Measurements from ENCODE around the gene MS4A8. TPM values are rescaled to one million over a fixed set of nuclear protein-coding genes. Genes with fewer than 3 reads are reported as not detected.

MS4A8 gene
- total RNA-seq, 1 experiment from 2014 or later = not detected

DNA sequence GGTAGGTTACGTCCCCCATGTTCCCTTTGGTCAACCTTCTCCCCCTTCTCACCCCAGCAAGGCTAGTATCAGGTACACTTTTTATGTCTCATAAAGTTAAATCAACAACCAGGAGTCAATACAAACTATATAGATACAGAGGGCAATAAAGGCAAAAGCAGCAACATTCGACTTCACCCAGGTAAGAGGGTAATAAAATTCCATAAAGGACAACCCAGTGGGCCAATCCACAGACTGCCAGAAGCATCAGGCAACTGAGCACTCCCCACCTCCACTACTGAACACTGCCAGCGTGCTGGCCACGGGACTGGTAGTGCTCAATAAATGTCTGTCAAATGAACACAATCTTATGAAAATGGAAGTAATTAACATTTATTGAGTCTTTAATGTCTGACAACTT lies 20.0 kb downstream of the MS4A8 start:
- H4K20me1 ChIP-seq (ENCODE audit: control insufficient read depth, insufficient read depth, insufficient read length) = no peaks in the 10 kb centered on the region
- whole genome bisulfite sequencing (ENCODE audit: extremely low coverage, insufficient read length, low lambda C conversion rate) = no CpG with 5 or more reads among the region's 4 CpGs
- H3K23ac ChIP-seq (ENCODE audit: insufficient read length, low read depth, low read length) = no peak overlapping the region
- no peak overlapping the region for H3K27ac ChIP-seq (ENCODE audit: insufficient read length, low read depth, low read length)
- no peak overlapping the region for H3T11ph ChIP-seq (ENCODE audit: low read length)
- DNase-seq = no peak
- H2BK12ac ChIP-seq (ENCODE audit: insufficient read length, low read depth, low read length) = no peak overlapping the region
- no peak overlapping the region for H4K8ac ChIP-seq (replicated peaks; ENCODE audit: insufficient read length, low read depth, low read length)
- no peaks in the 10 kb centered on the region for H3K23me2 ChIP-seq (ENCODE audit: insufficient read length, low read depth, low read length, poor library complexity, severe bottlenecking)
- TF ChIP-seq, protein P1, sequence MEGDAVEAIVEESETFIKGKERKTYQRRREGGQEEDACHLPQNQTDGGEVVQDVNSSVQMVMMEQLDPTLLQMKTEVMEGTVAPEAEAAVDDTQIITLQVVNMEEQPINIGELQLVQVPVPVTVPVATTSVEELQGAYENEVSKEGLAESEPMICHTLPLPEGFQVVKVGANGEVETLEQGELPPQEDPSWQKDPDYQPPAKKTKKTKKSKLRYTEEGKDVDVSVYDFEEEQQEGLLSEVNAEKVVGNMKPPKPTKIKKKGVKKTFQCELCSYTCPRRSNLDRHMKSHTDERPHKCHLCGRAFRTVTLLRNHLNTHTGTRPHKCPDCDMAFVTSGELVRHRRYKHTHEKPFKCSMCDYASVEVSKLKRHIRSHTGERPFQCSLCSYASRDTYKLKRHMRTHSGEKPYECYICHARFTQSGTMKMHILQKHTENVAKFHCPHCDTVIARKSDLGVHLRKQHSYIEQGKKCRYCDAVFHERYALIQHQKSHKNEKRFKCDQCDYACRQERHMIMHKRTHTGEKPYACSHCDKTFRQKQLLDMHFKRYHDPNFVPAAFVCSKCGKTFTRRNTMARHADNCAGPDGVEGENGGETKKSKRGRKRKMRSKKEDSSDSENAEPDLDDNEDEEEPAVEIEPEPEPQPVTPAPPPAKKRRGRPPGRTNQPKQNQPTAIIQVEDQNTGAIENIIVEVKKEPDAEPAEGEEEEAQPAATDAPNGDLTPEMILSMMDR (conservative IDR thresholded peaks at IDR 0.05) = no peak
- no peaks in the 10 kb centered on the region for H3K9me3 ChIP-seq (ENCODE audit: control insufficient read depth, low read depth, low read length)
- H3K27me3 Mint-ChIP-seq (ENCODE audit: low read depth) = peaks cover 11% of the 10 kb centered on the region
- no peak overlapping the region for H2AFZ ChIP-seq (ENCODE audit: low read length)
- no peak overlapping the region for H3K9ac ChIP-seq (ENCODE audit: extremely low read depth, insufficient read length, low read length)
- no peak overlapping the region for H3K18ac ChIP-seq (ENCODE audit: insufficient read length, low read depth, low read length)
- no peak overlapping the region for H2BK15ac ChIP-seq (ENCODE audit: low read depth, low read length)
- no peaks in the 10 kb centered on the region for H3K79me1 ChIP-seq (ENCODE audit: insufficient read depth, low read depth, low read length, poor library complexity, severe bottlenecking)
- H3K36me3 Mint-ChIP-seq (ENCODE audit: insufficient read depth in 1 of 3, low read depth in 3 of 3) = peaks cover 2 to 10% (median 2%) of the 10 kb centered on the region in 3 experiments; a peak in 5 of 7 replicates
- H3K4ac ChIP-seq (ENCODE audit: low read depth, low read length) = no peak overlapping the region
- H2BK120ac ChIP-seq (ENCODE audit: low read depth, low read length, poor library complexity, severe bottlenecking) = no peak overlapping the region
- H4K91ac ChIP-seq (ENCODE audit: insufficient read length, low read depth, low read length) = no peak overlapping the region
- H2AK5ac ChIP-seq (ENCODE audit: insufficient read length, low read length) = no peak overlapping the region
- H4K5ac ChIP-seq (ENCODE audit: insufficient read length, low read depth, low read length) = no peak overlapping the region
- no peak overlapping the region for H2BK20ac ChIP-seq (ENCODE audit: low read depth, low read length, poor library complexity, severe bottlenecking)
- no peak overlapping the region for H3K56ac ChIP-seq (ENCODE audit: insufficient read length, low read depth, low read length)
- H2BK5ac ChIP-seq (ENCODE audit: insufficient read length, low read length) = no peak overlapping the region
- peaks cover 15 to 22% of the 10 kb centered on the region in 2 experiments for H3K9me3 Mint-ChIP-seq
- H3K4me2 ChIP-seq (ENCODE audit: insufficient read depth, insufficient read length, low read length) = no peak overlapping the region
- no peak overlapping the region for H3K14ac ChIP-seq (ENCODE audit: insufficient read depth, low read length)
- H3K4me1 ChIP-seq (ENCODE audit: insufficient read depth, low read length) = no peaks in the 10 kb centered on the region
- H3K27ac Mint-ChIP-seq = no peak overlapping the region
- H3K4me1 Mint-ChIP-seq = no peaks in the 10 kb centered on the region
- no peak overlapping the region for H3K4me3 Mint-ChIP-seq
- no peaks in the 10 kb centered on the region for H3K27me3 ChIP-seq (ENCODE audit: insufficient read depth, low read length)
- no peaks in the 10 kb centered on the region for H3K79me2 ChIP-seq (ENCODE audit: insufficient read depth, low read length)
